ENCODE results near the gene SLC25A12. TPM values are rescaled to one million over a fixed set of nuclear protein-coding genes. Genes with fewer than 3 reads are reported as not detected.

The SLC25A12 gene, protein sequence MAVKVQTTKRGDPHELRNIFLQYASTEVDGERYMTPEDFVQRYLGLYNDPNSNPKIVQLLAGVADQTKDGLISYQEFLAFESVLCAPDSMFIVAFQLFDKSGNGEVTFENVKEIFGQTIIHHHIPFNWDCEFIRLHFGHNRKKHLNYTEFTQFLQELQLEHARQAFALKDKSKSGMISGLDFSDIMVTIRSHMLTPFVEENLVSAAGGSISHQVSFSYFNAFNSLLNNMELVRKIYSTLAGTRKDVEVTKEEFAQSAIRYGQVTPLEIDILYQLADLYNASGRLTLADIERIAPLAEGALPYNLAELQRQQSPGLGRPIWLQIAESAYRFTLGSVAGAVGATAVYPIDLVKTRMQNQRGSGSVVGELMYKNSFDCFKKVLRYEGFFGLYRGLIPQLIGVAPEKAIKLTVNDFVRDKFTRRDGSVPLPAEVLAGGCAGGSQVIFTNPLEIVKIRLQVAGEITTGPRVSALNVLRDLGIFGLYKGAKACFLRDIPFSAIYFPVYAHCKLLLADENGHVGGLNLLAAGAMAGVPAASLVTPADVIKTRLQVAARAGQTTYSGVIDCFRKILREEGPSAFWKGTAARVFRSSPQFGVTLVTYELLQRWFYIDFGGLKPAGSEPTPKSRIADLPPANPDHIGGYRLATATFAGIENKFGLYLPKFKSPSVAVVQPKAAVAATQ
- total RNA-seq (ENCODE audit: low replicate concordance), result 17.1 and 23.0 TPM in 2 replicates

DNA sequence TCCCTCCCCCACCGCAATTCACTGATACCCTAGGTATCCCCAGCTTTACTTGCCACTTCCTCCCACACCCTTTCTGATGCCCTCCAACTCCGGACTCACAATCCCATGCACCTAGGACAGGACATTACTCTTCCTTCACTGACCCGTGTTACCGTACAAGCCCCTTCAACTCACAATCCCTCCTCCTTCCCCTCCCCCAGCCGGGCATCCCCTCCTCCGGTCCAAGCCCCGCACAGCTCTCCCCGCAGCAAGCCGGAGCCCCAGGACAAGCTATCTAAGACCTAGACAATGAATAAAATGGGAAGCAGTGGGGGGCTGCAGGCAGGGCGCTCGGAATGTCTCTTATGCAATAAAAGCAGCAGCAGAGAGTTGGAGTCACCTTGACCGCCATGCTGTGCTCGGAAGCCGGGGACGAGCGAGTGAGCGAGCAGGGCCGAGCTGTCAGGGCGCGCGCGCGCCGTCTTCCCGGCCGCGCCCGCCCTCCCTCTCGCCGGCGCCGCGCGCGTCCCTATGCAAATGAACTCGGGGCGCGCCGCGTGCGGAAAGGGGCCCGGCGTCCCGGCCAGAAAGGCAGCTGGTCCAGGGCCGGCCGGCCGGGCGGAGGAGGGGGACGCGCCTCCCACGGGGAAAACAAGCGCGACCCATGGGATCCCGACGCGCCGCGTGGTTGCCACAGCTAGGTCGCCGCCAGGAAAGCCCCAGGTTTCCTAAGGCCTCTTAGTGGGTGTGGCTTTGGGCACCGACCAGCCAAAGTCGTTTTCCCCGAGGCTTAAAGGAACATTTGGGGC lies at the start of gene SLC25A12:
TSS of gene SLC25A12 (minus strand) at position 421 of the 788 bp plus-strand sequence. CDS start at position 391, 30 bp downstream.
- peak within 1 kb of the TSS; percentile 95 for H3K4me3 ChIP-seq (ENCODE audit: low read depth, low read length)
- DNase-seq (ENCODE audit: low read depth), result peak; percentile 72
- TF ChIP-seq, protein P1, sequence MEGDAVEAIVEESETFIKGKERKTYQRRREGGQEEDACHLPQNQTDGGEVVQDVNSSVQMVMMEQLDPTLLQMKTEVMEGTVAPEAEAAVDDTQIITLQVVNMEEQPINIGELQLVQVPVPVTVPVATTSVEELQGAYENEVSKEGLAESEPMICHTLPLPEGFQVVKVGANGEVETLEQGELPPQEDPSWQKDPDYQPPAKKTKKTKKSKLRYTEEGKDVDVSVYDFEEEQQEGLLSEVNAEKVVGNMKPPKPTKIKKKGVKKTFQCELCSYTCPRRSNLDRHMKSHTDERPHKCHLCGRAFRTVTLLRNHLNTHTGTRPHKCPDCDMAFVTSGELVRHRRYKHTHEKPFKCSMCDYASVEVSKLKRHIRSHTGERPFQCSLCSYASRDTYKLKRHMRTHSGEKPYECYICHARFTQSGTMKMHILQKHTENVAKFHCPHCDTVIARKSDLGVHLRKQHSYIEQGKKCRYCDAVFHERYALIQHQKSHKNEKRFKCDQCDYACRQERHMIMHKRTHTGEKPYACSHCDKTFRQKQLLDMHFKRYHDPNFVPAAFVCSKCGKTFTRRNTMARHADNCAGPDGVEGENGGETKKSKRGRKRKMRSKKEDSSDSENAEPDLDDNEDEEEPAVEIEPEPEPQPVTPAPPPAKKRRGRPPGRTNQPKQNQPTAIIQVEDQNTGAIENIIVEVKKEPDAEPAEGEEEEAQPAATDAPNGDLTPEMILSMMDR (IDR thresholded peaks at IDR 0.05; ENCODE audit: insufficient read depth, low read length), result no peak

DNA sequence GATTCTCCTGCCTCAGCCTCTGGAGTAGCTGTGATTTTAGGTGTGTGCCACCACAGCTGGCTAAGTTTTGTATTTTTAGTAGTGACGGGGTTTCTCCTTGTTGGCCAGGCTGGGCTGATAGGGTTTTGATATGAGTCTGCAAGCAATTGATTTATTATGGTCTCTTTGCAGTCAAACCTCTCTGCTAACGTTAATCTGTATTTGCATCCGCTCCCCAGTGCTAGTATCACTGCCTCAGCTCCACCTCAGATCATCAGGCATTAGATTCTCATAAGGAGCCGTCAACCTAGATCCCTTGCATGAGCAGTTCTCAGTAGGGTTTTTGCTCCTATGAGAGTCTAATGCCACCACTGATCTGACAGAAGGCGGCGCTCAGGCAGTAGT lies 47.3 kb upstream of the SLC25A12 start:
- H3K4me3 ChIP-seq (ENCODE audit: low read depth, low read length), result no peak overlapping the region
- TF ChIP-seq, protein P1 (IDR thresholded peaks at IDR 0.05; ENCODE audit: insufficient read depth, low read length), result no peak
- no peak for DNase-seq (ENCODE audit: low read depth)

DNA sequence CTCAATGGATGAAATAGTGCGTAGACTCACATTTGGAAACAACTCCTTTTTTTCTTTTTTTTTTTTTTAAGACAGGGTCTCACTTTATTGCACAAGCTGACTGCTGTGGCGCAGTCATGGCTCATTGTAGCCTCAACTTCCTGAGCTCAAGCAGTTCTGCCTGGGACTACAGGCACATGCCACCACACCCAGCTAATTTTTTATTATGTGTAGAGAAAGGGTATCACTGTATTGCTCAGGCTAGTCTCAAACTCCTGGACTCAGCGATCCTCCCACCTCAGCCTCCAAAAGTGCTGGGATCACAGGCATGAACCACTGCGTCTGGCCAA lies 45.7 kb upstream of the SLC25A12 start:
- no peak overlapping the region for H3K4me3 ChIP-seq (ENCODE audit: low read depth, low read length)
- TF ChIP-seq, protein P1 (IDR thresholded peaks at IDR 0.05; ENCODE audit: insufficient read depth, low read length), result no peak

DNA sequence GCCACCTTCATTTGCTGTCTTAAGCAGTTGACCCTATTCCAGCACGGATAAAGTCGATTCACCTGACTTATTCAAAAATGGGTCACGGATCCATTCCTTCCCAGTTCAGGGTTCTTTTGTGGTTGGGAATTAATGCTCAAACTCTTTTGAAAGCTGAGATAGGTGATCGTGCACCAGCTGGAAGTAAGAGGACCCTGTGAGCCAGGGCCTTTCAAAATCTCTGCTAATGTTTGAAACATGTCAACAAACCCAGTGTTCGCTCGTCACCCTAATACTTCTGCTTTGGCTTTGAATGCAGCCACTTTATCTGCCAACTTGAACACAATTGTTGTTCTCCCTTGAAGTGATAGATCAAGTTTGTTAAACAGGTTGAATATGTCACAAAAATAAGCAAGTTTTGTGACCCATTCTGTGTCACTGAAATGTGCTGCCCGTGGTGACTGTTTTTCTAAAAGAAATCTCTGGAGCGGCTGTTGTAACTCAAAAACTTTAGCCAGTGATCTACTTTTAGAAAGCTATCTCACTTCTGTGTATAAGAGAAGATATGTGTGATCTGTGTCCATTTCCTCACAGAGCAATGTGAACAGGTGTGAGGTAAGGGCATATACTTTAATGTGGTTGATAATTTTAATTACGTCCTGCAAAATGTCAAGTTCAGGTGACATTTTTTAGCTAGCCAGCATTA lies 45.2 kb upstream of the SLC25A12 start:
- TF ChIP-seq, protein P1 (IDR thresholded peaks at IDR 0.05; ENCODE audit: insufficient read depth, low read length), result no peak
- no peak for DNase-seq (ENCODE audit: low read depth)
- no peak overlapping the region for H3K4me3 ChIP-seq (ENCODE audit: low read depth, low read length)

More for the DNA sequence above, 45.7 kb upstream of the SLC25A12 start:
- no peak for DNase-seq (ENCODE audit: low read depth)

DNA sequence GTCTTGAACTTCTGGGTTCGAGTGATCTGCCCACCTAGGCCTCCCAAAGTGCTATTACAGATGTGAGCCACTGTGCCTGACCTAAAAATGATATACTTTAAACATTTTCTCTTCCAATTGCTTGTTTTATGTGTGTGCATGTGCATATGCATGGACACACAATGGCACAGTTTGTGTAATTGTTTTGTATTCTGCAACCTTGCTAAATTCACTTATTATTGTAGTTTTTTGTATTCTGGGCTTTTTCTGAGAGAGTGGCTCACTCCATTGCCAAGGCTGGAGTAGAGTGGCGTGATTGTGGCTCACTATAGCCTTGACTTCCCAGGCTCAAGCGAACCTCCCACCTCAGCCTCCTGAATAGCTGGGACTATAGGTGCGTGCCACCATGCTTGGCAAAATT lies 36.3 kb upstream of the SLC25A12 start:
- no peak overlapping the region for H3K4me3 ChIP-seq (ENCODE audit: low read depth, low read length)
- DNase-seq (ENCODE audit: low read depth), result no peak
- TF ChIP-seq, protein P1 (IDR thresholded peaks at IDR 0.05; ENCODE audit: insufficient read depth, low read length), result no peak

Measured in fibroblast of the aortic adventitia (primary cell).